Nephron progenitor cell (in vitro differentiated cells): ENCODE data around the gene CTNNBIP1.
A peak's percentile ranks its signal among the peaks of the same experiment; 100 is the strongest.
"Not testable (repeated sequence)": the region's sequence is repeated elsewhere in the genome, so short reads cannot be mapped to it uniquely, and the experiment has no call there.

Experiments used
- DNase-seq: peaks from one replicate; pipeline ENCODE4 v3.0.0; 2021
- H3K27ac Mint-ChIP-seq: 2 replicates; pipeline ENCODE4 v1.8.0; 2021; ENCODE audit warnings: mild to moderate bottlenecking, moderate library complexity, mixed read lengths
- H3K27me3 Mint-ChIP-seq: 2 replicates; pipeline ENCODE4 v1.8.0; 2021; ENCODE audit warnings: mild to moderate bottlenecking, low read depth, mixed read lengths; ENCODE audit not compliant: poor library complexity
- H3K36me3 Mint-ChIP-seq: 2 replicates; pipeline ENCODE4 v1.8.0; 2021; ENCODE audit warnings: low read depth, mixed read lengths
- H3K4me1 Mint-ChIP-seq: 2 replicates; pipeline ENCODE4 v1.8.0; 2021; ENCODE audit warnings: mixed read lengths
- H3K4me3 Mint-ChIP-seq: 2 replicates; pipeline ENCODE4 v1.8.0; 2021; ENCODE audit warnings: mild to moderate bottlenecking, moderate library complexity, mixed read lengths
- H3K9me3 Mint-ChIP-seq: 2 replicates; pipeline ENCODE4 v1.8.0; 2021; ENCODE audit warnings: mild to moderate bottlenecking, moderate library complexity, mixed read lengths
- TF ChIP-seq, protein P1 (sequence below): fragments of 200-600 bp; sonication (generic); IDR thresholded peaks from 2 replicates; pipeline ENCODE4 v1.5.0; 2021; ENCODE audit warnings: antibody characterized with exemption

Gene CTNNBIP1

DNA sequence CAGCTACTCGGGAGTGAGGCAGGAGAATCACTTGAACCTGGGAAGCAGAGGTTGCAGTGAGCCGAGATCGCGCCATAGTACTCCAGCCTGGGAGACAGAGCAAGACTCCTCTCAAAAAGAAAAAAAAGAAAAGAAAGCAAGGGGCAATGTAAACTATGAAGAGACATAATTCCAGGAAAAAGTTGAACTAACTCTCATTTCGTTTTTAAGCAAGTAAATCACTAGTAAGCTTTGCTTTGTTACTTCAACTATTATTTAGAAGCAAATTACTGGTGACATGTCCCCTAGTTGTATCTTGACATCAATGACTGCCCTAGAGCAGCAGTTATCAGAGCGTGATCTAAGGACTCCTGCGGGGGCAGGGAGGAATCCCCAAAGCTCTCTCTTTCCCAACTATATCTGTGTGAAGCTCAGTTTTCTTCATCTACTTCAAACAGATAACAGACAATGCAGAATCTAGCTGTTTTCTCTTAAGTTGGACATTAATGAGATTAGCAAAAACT lies 105.0 kb downstream of the CTNNBIP1 start:
- Mint-ChIP-seq H3K4me3 (no peak overlapping the region), H3K9me3 (peaks cover 4% of the 10 kb centered on the region), H3K36me3 (peaks cover 24% of the 10 kb centered on the region), H3K4me1 (peaks cover 53% of the 10 kb centered on the region), H3K27me3 (no peaks in the 10 kb centered on the region), H3K27ac (peak overlapping the region; percentile 98)
- no peak for DNase-seq
- TF ChIP-seq, protein P1, sequence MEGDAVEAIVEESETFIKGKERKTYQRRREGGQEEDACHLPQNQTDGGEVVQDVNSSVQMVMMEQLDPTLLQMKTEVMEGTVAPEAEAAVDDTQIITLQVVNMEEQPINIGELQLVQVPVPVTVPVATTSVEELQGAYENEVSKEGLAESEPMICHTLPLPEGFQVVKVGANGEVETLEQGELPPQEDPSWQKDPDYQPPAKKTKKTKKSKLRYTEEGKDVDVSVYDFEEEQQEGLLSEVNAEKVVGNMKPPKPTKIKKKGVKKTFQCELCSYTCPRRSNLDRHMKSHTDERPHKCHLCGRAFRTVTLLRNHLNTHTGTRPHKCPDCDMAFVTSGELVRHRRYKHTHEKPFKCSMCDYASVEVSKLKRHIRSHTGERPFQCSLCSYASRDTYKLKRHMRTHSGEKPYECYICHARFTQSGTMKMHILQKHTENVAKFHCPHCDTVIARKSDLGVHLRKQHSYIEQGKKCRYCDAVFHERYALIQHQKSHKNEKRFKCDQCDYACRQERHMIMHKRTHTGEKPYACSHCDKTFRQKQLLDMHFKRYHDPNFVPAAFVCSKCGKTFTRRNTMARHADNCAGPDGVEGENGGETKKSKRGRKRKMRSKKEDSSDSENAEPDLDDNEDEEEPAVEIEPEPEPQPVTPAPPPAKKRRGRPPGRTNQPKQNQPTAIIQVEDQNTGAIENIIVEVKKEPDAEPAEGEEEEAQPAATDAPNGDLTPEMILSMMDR: no peak

DNA sequence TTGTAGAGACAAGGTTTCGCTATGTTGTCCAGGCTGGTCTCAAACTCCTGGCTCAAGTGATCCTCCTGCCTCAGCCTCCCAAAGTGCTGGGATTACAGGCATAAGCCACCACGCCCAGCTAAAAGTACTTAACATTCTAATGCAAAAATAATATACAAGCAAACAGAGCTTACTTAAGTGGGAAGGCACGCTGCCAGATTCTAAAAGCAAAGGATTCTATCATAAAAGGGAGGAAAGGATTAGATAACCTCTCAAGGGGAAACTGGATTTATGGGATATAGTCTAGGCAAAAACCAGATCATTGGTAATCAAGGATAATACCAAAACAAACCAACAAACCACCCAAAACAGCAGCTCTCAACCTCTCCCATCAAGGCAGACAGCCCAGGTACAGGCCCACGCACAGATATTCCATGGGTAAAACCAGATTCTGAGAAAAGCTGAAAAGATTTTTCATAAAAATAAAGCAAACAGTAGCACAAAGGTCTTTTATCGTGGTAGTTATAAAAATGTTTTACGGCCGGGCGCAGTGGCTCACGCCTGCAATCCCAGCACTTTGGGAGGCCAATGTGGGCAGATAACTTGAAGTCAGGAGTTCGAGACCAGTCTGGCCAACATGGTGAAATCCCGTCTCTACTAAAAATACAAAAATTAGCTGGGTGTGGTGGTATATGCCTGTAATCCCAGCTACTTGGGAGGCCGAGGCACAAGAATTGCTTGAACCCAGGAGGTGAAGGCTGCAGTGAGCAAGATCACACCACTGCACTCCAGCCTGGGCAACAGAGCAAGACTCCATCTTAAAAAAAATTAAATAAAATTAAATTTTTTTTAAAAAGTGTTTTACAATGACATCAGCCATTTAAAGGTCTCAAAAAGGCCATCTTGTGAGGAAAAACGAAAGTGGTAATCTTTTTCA lies 106.8 kb downstream of the CTNNBIP1 start:
- not testable (repeated sequence) for H3K4me3 Mint-ChIP-seq, H3K27me3 Mint-ChIP-seq, DNase-seq, H3K9me3 Mint-ChIP-seq, H3K27ac Mint-ChIP-seq
- Mint-ChIP-seq H3K36me3 (peaks cover 29% of the 10 kb centered on the region), H3K4me1 (peaks cover 42% of the 10 kb centered on the region)

DNA sequence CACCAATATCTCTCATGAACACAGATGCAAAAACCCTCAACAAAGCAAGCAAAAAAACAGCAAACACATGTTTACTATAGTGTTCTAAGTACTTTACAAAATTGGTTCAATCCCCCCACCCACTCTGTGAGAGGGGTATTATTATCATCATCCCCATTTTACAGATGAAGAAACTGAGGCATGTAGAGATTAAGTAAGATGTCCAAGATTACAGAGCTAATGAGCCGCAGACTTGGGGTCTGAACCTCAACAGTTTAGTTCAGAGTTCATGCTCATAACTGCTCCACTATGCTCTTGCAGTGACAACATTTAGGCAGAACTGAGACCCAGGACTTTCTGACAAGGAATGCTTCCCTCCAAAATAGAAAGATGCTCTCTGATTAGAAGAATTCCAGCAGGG lies 108.2 kb downstream of the CTNNBIP1 start:
- Mint-ChIP-seq H3K4me3 (no peak overlapping the region), H3K36me3 (peaks cover 31% of the 10 kb centered on the region), H3K27ac (no peak overlapping the region), H3K27me3 (peaks cover 4% of the 10 kb centered on the region), H3K9me3 (peaks cover 4% of the 10 kb centered on the region), H3K4me1 (peaks cover 40% of the 10 kb centered on the region)
- TF ChIP-seq, protein P1: no peak
- no peak for DNase-seq
